GM19468 (cell line): ENCODE data around the gene NEK10.

Experiments
- ATAC-seq: cut with Tn5 transposase; IDR thresholded peaks from one replicate; pipeline ENCODE4 v1.9.1; 2021; ENCODE audit warnings: mild to moderate bottlenecking, moderate library complexity, moderate number of reproducible peaks; ENCODE audit not compliant: unreplicated experiment; ENCODE audit errors: extremely low read depth

The NEK10 gene

DNA sequence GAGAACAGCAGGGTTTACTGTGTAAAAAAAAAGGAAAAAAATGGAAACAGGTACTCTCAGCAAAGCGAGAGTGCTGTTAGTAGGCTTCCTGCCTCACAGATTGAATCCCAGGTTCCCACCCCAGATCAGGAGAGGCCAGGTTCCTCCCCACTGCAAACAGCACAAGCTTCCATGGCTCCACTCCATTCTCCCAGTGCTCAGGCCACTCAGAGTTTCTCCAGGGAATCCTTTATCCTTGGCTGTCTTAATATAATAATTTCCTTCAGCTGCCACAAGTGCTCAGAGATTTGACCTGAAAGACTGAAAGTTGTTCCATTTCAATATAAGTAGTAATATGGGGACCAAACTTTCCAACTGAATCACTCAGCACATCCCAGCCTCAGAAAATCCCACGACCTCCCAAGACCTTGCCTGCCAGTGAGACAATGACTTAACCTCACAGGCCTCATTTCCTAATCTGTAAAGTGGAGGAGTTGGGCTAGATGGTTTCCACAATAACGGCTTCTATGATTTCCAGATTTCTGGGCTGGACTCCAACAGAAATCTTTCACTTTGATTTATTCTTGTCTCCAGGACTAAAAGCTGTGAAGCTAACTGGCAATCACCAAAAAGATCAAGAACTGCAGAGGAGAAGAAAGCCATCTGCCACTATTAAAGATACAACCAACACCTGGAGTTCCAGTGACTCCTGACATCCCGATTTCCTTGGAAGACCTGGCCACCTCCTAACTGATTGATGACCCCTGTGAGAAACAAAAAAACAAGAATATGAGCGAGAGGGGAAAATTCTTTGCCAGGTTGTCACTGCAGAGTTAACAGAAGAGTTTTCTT lies 289.5 kb downstream of the NEK10 start:
- no peak for ATAC-seq

DNA sequence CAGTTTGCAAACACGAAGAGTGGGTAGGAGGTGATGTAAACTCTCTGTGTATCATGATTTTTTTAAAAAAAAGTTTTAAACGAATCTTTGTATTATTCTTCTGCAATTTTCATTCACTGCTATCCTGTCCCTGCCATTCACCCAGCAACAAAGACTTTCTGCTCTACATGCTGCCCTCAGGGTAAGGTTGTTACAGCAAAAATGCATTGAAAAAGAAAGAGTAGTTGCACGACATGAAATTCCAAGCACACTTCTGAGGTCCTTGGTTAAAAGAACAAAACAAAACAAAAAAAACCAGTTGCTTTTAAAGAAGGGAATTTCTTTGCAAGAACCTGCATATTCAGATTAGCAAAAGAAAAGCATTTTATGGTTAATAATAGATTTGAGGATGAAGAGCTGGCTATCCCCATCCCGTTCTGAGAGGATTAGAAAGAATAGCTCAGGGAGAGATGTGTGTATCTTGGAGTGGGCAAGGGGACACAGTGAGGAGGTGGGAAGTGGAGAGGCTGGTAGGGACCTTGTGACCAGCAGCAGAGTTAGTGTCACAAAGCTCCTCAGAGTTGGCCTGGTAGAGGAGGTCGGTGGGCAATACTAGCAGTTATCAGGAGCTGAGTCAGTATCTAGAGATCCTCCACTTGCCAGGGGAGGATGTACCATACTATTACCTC lies 290.8 kb downstream of the NEK10 start:
- ATAC-seq, result no peak

GRCh38 chr3:27076815-27077630 lies 292.2 kb downstream of the NEK10 start:
- no peak for ATAC-seq

DNA sequence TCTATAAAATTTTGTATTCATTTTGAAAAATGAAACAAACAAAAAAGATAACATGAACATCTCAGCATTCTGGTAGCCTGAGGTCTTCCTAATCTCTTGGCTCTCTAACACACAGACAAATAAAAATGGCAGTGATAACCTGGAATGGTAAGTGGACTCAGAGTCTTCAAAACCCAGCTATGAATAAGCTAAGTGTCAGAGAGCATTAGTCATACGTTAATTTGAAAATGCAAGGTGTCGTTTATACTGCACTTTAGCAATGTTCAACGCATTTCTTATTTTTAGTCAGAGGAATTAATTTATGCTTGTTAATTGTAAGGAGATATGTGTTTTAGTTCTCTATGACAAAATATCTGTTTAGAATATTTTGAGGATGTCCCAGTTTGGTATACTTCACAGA lies 294.3 kb downstream of the NEK10 start:
- ATAC-seq, result no peak

- no peak for ATAC-seq
Observed at GRCh38 chr3:27073912-27074311, 295.3 kb downstream of the NEK10 start.

DNA sequence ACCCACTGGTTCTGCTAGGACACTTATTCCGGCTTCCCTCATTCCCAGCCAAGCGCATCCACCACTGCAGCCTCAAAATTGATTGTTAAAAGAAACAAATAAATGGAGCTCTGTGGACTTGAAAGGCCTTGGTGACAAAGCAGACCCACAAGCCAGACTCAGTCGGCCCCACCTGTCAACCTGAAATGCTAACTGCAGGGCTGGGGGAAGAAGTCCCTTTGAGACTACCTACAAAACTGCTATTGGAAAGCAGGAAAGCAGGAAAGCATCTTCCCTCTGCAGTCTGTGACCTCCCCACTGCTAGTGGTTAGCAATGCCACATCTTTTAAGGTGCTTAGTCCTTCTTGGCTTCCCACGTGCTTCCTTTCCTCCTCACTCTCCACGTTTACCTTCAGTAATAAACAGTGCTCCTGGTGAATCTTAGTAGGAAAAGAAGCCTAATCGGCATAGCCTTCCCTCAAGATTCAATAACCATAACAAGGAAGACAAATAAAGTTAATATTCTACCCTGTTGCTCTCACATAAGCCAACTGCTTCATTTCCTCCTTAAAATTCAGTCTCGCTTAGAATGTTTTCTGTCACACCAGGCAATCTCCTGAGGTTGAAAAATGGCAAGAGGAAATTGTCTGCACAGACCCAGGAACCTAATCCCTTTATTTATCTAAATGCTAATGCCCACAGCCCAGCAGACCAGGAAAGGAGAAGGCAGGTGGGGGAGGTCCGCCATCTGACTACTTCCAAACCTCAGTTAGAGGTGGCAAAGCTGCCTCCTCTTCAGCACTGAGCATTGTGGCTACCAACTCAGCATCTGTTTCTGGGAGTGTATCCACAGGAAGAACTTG lies 296.2 kb downstream of the NEK10 start:
- ATAC-seq, result no peak

DNA sequence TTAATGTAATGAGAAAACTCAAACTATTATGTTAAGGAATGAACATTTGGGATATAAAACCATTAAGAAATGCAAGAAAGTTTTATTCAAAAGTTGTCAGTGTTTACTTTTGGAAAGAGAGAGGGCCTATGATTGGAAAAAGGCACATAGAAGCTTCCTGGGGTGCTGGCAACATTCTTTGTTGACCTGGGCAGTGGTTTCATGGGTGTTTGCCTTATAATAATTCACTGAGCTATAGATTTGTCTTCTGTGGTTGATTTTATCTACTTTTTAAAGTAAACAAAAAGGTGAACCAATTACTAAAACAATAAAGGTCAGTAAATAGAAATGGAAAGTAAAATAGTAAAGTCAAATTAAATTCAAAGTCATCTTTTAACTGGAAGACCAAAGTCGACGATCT lies 308.8 kb downstream of the NEK10 start:
- no peak for ATAC-seq
